ENCODE results near the gene COL4A6. TPM values are rescaled to one million over a fixed set of nuclear protein-coding genes. Genes with fewer than 3 reads are reported as not detected.

The COL4A6 gene
- total and polyA plus RNA-seq, 2 of the 4 experiments (the other 2 are of a cell fraction): 0.36 to 0.74 TPM

DNA sequence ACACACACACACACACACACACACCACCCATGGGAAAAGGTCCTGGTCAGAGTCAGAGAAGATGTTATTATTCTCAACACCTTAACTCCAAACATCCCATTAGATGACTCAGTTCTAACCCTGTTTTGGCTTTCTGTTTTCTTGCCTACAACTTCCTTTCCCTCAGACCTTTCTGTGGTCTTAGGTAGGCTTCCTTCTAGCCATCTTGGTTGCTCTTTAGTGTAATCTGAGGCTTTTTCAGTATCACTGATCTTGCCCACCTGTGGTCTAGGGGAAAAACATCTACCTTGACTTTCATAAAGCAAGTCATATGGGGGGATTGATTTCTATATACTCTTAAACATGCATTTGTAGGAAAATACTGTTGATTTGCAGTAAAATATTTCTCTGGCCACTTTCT, 289.7 kb downstream of the COL4A6 start:
- Histone ChIP-seq H3K9me3 (ENCODE audit: control insufficient read depth, insufficient read depth, low read length) (no peaks in the 10 kb centered on the region), H3K36me3 (ENCODE audit: control insufficient read depth, insufficient read depth, low read length) (no peaks in the 10 kb centered on the region), H2BK5ac (ENCODE audit: low read depth, low read length, poor library complexity, severe bottlenecking) (no peak overlapping the region), H3K27ac (ENCODE audit: insufficient read depth, low read length) (no peak overlapping the region), H3K9ac (ENCODE audit: low read depth, low read length) (no peak overlapping the region), H2AK9ac (replicated peaks; ENCODE audit: low read depth, low read length, poor library complexity) (no peak overlapping the region), H3K4ac (ENCODE audit: low read depth, low read length) (no peak overlapping the region), H3K23ac (ENCODE audit: low read depth, low read length) (no peak overlapping the region), H3K4me3 (ENCODE audit: insufficient read depth, low read depth, low read length) (no peak overlapping the region), H4K20me1 (ENCODE audit: insufficient read depth, low read length) (no peaks in the 10 kb centered on the region), H4K5ac (ENCODE audit: low read depth, low read length) (no peak overlapping the region), H3K79me1 (ENCODE audit: low read depth in 1 of 2, low read length in 2 of 2) (no peaks in the 10 kb centered on the region), H2AFZ (replicated peaks; ENCODE audit: low read length, poor library complexity) (no peak overlapping the region), H4K91ac (ENCODE audit: insufficient read depth, low read depth, low read length) (no peak overlapping the region), H3K4me2 (ENCODE audit: low read depth, low read length) (no peak overlapping the region), H2AK5ac (ENCODE audit: low read depth, low read length) (no peak overlapping the region), H3K27me3 (ENCODE audit: control insufficient read depth, insufficient read depth, low read length) (peaks cover 3% of the 10 kb centered on the region), H2BK20ac (ENCODE audit: low read depth, low read length) (no peak overlapping the region), H3K9me1 (ENCODE audit: insufficient read depth, low read length) (no peaks in the 10 kb centered on the region), H3K18ac (ENCODE audit: low read depth, low read length) (no peak overlapping the region), H3K4me1 (ENCODE audit: control insufficient read depth, insufficient read depth, low read length) (no peaks in the 10 kb centered on the region), H2BK120ac (ENCODE audit: low read depth, low read length) (no peak overlapping the region), H3K56ac (ENCODE audit: extremely low read depth, insufficient read depth, low read length) (no peak overlapping the region), H4K8ac (ENCODE audit: low read depth in 2 of 2, low read length in 2 of 2) (no peak overlapping the region), H3K14ac (replicated peaks; ENCODE audit: low read depth, low read length) (no peak overlapping the region), H2BK15ac (ENCODE audit: low read depth, low read length) (no peak overlapping the region)
- BruUV-seq (replicated peaks): no TSS peak
- intact Hi-C loops (cut with micrococcal nuclease) (no loop called here), dilution Hi-C loops (cut with HindIII; ENCODE audit: low sequenced_read_pairs, unreplicated experiment) (no loop called here), in situ Hi-C loops (cut with MboI; ENCODE audit: low sequenced_read_pairs) (no loop called here)
- DNase-seq (no peak), ATAC-seq (ENCODE audit: low read depth) (no peak)
- ChIA-PET CTCF (no interaction called here), POLR2A (ENCODE audit: unreplicated experiment) (no interaction called here)
- TF ChIP-seq CEBPB (IDR thresholded peaks at IDR 0.05; ENCODE audit: low read depth, low read length) (no peak), RAD21 (IDR thresholded peaks at IDR 0.05; ENCODE audit: low read length) (no peak), RFX5 (IDR thresholded peaks at IDR 0.05; ENCODE audit: low read depth, low read length) (no peak), FOS (IDR thresholded peaks at IDR 0.05; ENCODE audit: low read depth, low read length) (no peak), POLR2A (IDR thresholded peaks at IDR 0.05; ENCODE audit: low read depth, low read length) (no peak), CHD1 (IDR thresholded peaks at IDR 0.05; ENCODE audit: low read depth, low read length) (no peak), MAFK (IDR thresholded peaks at IDR 0.05; ENCODE audit: low read depth, low read length) (no peak), SMC3 (IDR thresholded peaks at IDR 0.05; ENCODE audit: low read depth, low read length) (no peak), MAZ (IDR thresholded peaks at IDR 0.05; ENCODE audit: borderline replicate concordance, low read depth, low read length) (no peak), RCOR1 (IDR thresholded peaks at IDR 0.05; ENCODE audit: insufficient replicate concordance, low read length) (no peak), NFE2L2 (IDR thresholded peaks at IDR 0.05; ENCODE audit: low read depth, low read length) (no peak), BHLHE40 (IDR thresholded peaks at IDR 0.05; ENCODE audit: low read depth, low read length) (no peak), MXI1 (IDR thresholded peaks at IDR 0.05; ENCODE audit: borderline replicate concordance, low read depth, low read length) (no peak)
- TF ChIP-seq, protein P1, sequence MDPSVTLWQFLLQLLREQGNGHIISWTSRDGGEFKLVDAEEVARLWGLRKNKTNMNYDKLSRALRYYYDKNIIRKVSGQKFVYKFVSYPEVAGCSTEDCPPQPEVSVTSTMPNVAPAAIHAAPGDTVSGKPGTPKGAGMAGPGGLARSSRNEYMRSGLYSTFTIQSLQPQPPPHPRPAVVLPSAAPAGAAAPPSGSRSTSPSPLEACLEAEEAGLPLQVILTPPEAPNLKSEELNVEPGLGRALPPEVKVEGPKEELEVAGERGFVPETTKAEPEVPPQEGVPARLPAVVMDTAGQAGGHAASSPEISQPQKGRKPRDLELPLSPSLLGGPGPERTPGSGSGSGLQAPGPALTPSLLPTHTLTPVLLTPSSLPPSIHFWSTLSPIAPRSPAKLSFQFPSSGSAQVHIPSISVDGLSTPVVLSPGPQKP (IDR thresholded peaks at IDR 0.05; ENCODE audit: borderline replicate concordance, low read depth, low read length): no peak
- TF ChIP-seq, protein P2, sequence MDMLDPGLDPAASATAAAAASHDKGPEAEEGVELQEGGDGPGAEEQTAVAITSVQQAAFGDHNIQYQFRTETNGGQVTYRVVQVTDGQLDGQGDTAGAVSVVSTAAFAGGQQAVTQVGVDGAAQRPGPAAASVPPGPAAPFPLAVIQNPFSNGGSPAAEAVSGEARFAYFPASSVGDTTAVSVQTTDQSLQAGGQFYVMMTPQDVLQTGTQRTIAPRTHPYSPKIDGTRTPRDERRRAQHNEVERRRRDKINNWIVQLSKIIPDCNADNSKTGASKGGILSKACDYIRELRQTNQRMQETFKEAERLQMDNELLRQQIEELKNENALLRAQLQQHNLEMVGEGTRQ (IDR thresholded peaks at IDR 0.05; ENCODE audit: low read depth, low read length): no peak
